Epithelial cell of proximal tubule (primary cell): Measurements from ENCODE around the gene TSC22D1. TPM values are rescaled to one million over a fixed set of nuclear protein-coding genes. Genes with fewer than 3 reads are reported as not detected.

Source experiments
- DNase-seq: peaks from one replicate; pipeline ENCODE4 v3.0.0-alpha.2; 2011; ENCODE audit warnings: low read depth
- H3K4me3 ChIP-seq: 2 replicates; pipeline ENCODE4 v1.5.1; 2011; ENCODE audit warnings: low read depth, mild to moderate bottlenecking, low read length
- CTCF ChIP-seq: conservative IDR thresholded peaks from 2 replicates; pipeline ENCODE4 v1.5.1; 2012; ENCODE audit warnings: low read depth, mild to moderate bottlenecking, low read length
- total RNA-seq: library from RNA; depleted of rRNA; stranded (reverse); fragments of >200 nt; gene quantifications from 2 replicates; pipeline ENCODE4 v1.2.3, GENCODE V29; 2015

Gene TSC22D1
- total RNA-seq, 1 donor from 2014 or later, result 38.3 TPM

- no peak overlapping the region for H3K4me3 ChIP-seq
- DNase-seq, result no peak
- TF ChIP-seq CTCF, result no peak
Observed at GRCh38 chr13:44583137-44583536, 7.0 kb upstream of the TSC22D1 start.

GRCh38 chr13:44578067-44578400 is 1.9 kb upstream of the TSC22D1 start:
- no peak for TF ChIP-seq CTCF
- H3K4me3 ChIP-seq, result peak overlapping the region; percentile 86
- no peak for DNase-seq

- H3K4me3 ChIP-seq, result peak overlapping the region; percentile 86
- no peak for TF ChIP-seq CTCF
- peak; percentile 52 for DNase-seq
Observed at GRCh38 chr13:44577236-44578066, 1.3 kb upstream of the TSC22D1 start.

- no peak for TF ChIP-seq CTCF
- peak overlapping the region; percentile 86 for H3K4me3 ChIP-seq
- DNase-seq, result no peak
Observed at GRCh38 chr13:44576351-44577235, 463 bp upstream of the TSC22D1 start.

GRCh38 chr13:44575035-44575434 is 1.1 kb downstream of the TSC22D1 start:
- H3K4me3 ChIP-seq, result peak overlapping the region; percentile 86
- no peak for DNase-seq
- no peak for TF ChIP-seq CTCF

DNA sequence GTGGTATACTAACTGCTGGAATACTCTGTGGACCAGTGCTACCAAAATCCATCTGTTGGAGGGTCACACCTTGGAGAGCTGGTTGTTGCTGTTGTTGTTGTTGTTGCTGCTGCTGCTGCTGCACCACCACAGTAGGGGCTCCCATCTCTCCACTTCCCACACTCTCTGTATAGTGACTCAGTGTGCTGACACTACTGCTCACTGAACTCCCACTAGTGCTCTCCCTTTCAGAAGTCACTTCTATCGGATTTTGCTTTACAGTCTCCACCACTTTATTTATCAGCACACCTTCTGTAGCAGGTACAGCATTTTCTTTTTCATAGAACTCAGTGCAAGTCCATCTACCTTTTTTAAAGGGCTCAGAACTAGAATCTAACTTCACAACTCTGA is 1.7 kb downstream of the TSC22D1 start:
- TF ChIP-seq CTCF, result no peak
- no peak for DNase-seq
- peak overlapping the region; percentile 86 for H3K4me3 ChIP-seq
